ENCODE measurements around the gene SSBP3.

The SSBP3 gene

GRCh38 chr1:54327386-54328065 lies 78.7 kb downstream of the SSBP3 start:
- DNase-seq = no peak

- DNase-seq = no peak
These were observed 79.4 kb downstream of the SSBP3 start for GRCh38 chr1:54326543-54327385.

- no peak for DNase-seq
These were observed 80.3 kb downstream of the SSBP3 start for GRCh38 chr1:54325703-54326461.

GRCh38 chr1:54325284-54325683 lies 80.9 kb downstream of the SSBP3 start:
- DNase-seq = no peak

- no peak for DNase-seq
These were observed 81.7 kb downstream of the SSBP3 start for GRCh38 chr1:54324251-54325140.

GRCh38 chr1:54323921-54324250 lies 82.3 kb downstream of the SSBP3 start:
- no peak for DNase-seq

- no peak for DNase-seq
These were observed 82.9 kb downstream of the SSBP3 start for GRCh38 chr1:54323324-54323739.

- DNase-seq = no peak
These were observed 87.9 kb downstream of the SSBP3 start for GRCh38 chr1:54318246-54318814.

- no peak for DNase-seq
These were observed 89.1 kb downstream of the SSBP3 start for GRCh38 chr1:54317084-54317483.

- no peak for DNase-seq
These were observed 91.1 kb downstream of the SSBP3 start for GRCh38 chr1:54315099-54315498.

GRCh38 chr1:54314696-54315095 lies 91.5 kb downstream of the SSBP3 start:
- no peak for DNase-seq

- no peak for DNase-seq
These were observed 93.3 kb downstream of the SSBP3 start for GRCh38 chr1:54312796-54313316.

- DNase-seq = no peak
These were observed 94.7 kb downstream of the SSBP3 start for GRCh38 chr1:54311506-54311905.

- no peak for DNase-seq
These were observed 95.5 kb downstream of the SSBP3 start for GRCh38 chr1:54310439-54311328.

GRCh38 chr1:54309631-54310366 lies 96.4 kb downstream of the SSBP3 start:
- DNase-seq = no peak

- no peak for DNase-seq
These were observed 98.9 kb downstream of the SSBP3 start for GRCh38 chr1:54307305-54307704.

GRCh38 chr1:54305906-54306514 lies 100.2 kb downstream of the SSBP3 start:
- DNase-seq = no peak

- DNase-seq = no peak
These were observed 101.7 kb downstream of the SSBP3 start for GRCh38 chr1:54304518-54304917.

GRCh38 chr1:54302951-54303843 lies 103.0 kb downstream of the SSBP3 start:
- DNase-seq = no peak
